ENCODE measurements around the gene INO80D.
A peak's percentile ranks its signal among the peaks of the same experiment; 100 is the strongest.
"Not testable (repeated sequence)": the region's sequence is repeated elsewhere in the genome, so short reads cannot be mapped to it uniquely, and the experiment has no call there.

The INO80D gene

GRCh38 chr2:205977699-205978098 is 108.3 kb downstream of the INO80D start:
- DNase-seq (ENCODE audit: low read depth in 2 of 2): not testable (repeated sequence)

GRCh38 chr2:205976934-205977659 is 108.9 kb downstream of the INO80D start:
- not testable (repeated sequence) for DNase-seq (ENCODE audit: low read depth in 2 of 2)

- DNase-seq (ENCODE audit: low read depth in 2 of 2): no peak
Measured at GRCh38 chr2:205976120-205976814, 109.7 kb downstream of the INO80D start.

GRCh38 chr2:205975082-205975949 is 110.7 kb downstream of the INO80D start:
- no peak for DNase-seq (ENCODE audit: low read depth in 2 of 2)

- no peak for DNase-seq (ENCODE audit: low read depth in 2 of 2)
Measured at GRCh38 chr2:205972113-205972512, 113.9 kb downstream of the INO80D start.

- no peak for DNase-seq (ENCODE audit: low read depth in 2 of 2)
Measured at GRCh38 chr2:205970348-205970747, 115.6 kb downstream of the INO80D start.

- DNase-seq (ENCODE audit: low read depth in 2 of 2): no peak
Measured at GRCh38 chr2:205969584-205969983, 116.4 kb downstream of the INO80D start.

- no peak for DNase-seq (ENCODE audit: low read depth in 2 of 2)
Measured at GRCh38 chr2:205967391-205968075, 118.4 kb downstream of the INO80D start.

- no peak for DNase-seq (ENCODE audit: low read depth in 2 of 2)
Measured at GRCh38 chr2:205965707-205966106, 120.3 kb downstream of the INO80D start.

GRCh38 chr2:205964111-205964761 is 121.7 kb downstream of the INO80D start:
- DNase-seq (ENCODE audit: low read depth in 2 of 2): no peak

- DNase-seq (ENCODE audit: low read depth in 2 of 2): no peak
Measured at GRCh38 chr2:205959521-205959920, 126.5 kb downstream of the INO80D start.

- no peak for DNase-seq (ENCODE audit: low read depth in 2 of 2)
Measured at GRCh38 chr2:205957452-205958154, 128.4 kb downstream of the INO80D start.

- no peak for DNase-seq (ENCODE audit: low read depth in 2 of 2)
Measured at GRCh38 chr2:205954707-205955106, 131.3 kb downstream of the INO80D start.

GRCh38 chr2:205952282-205952681 is 133.7 kb downstream of the INO80D start:
- no peak for DNase-seq (ENCODE audit: low read depth in 2 of 2)

- DNase-seq (ENCODE audit: low read depth in 2 of 2): no peak
Measured at GRCh38 chr2:205948883-205949282, 137.1 kb downstream of the INO80D start.

GRCh38 chr2:205948496-205948837 is 137.5 kb downstream of the INO80D start:
- DNase-seq (ENCODE audit: low read depth in 2 of 2): no peak

GRCh38 chr2:205947621-205948495 is 138.1 kb downstream of the INO80D start:
- DNase-seq (ENCODE audit: low read depth in 2 of 2): peak; percentile 19 to 41

GRCh38 chr2:205946226-205946625 is 139.7 kb downstream of the INO80D start:
- DNase-seq (ENCODE audit: low read depth in 2 of 2): no peak
